ENCODE results near the gene SMURF1.
A peak's percentile ranks its signal among the peaks of the same experiment; 100 is the strongest.
"Not testable (repeated sequence)": the region's sequence is repeated elsewhere in the genome, so short reads cannot be mapped to it uniquely, and the experiment has no call there.

Gene SMURF1

GRCh38 chr7:99173787-99174186 is 29.9 kb upstream of the SMURF1 start:
- DNase-seq (ENCODE audit: insufficient read length, low spot score) (no peak), FAIRE-seq (no peak)
- no peak for TF ChIP-seq TAF1 (IDR thresholded peaks at IDR 0.05; ENCODE audit: low read depth, low read length)
- TF ChIP-seq POLR2AphosphoS5 (IDR thresholded peaks at IDR 0.05; ENCODE audit: low read depth, low read length), result no peak
- no peak for TF ChIP-seq SPI1 (IDR thresholded peaks at IDR 0.05; ENCODE audit: low read depth, low read length)

GRCh38 chr7:99171731-99172130 is 27.8 kb upstream of the SMURF1 start:
- FAIRE-seq, result no peak
- DNase-seq (ENCODE audit: insufficient read length, low spot score), result no peak

GRCh38 chr7:99170730-99171074 is 26.8 kb upstream of the SMURF1 start:
- DNase-seq (ENCODE audit: insufficient read length, low spot score), result no peak
- FAIRE-seq, result no peak
- TF ChIP-seq POLR2AphosphoS5 (IDR thresholded peaks at IDR 0.05; ENCODE audit: low read depth, low read length) (no peak), TAF1 (IDR thresholded peaks at IDR 0.05; ENCODE audit: low read depth, low read length) (no peak), SPI1 (IDR thresholded peaks at IDR 0.05; ENCODE audit: low read depth, low read length) (no peak), POU2F2 (IDR thresholded peaks at IDR 0.05; ENCODE audit: low read depth, low read length) (no peak), POLR2A (IDR thresholded peaks at IDR 0.05; ENCODE audit: low read depth, low read length) (no peak), PAX5 (IDR thresholded peaks at IDR 0.05; ENCODE audit: insufficient read depth, low read length, severe bottlenecking) (no peak)

More at GRCh38 chr7:99171731-99172130, 27.8 kb upstream of the SMURF1 start:
- TF ChIP-seq PAX5 (IDR thresholded peaks at IDR 0.05; ENCODE audit: insufficient read depth, low read length, severe bottlenecking), result no peak
- no peak for TF ChIP-seq POLR2AphosphoS5 (IDR thresholded peaks at IDR 0.05; ENCODE audit: low read depth, low read length)
- no peak for TF ChIP-seq SPI1 (IDR thresholded peaks at IDR 0.05; ENCODE audit: low read depth, low read length)
- no peak for TF ChIP-seq POLR2A (IDR thresholded peaks at IDR 0.05; ENCODE audit: low read depth, low read length)
- TF ChIP-seq POU2F2 (IDR thresholded peaks at IDR 0.05; ENCODE audit: low read depth, low read length), result no peak
- no peak for TF ChIP-seq TAF1 (IDR thresholded peaks at IDR 0.05; ENCODE audit: low read depth, low read length)

GRCh38 chr7:99170065-99170729 is 26.3 kb upstream of the SMURF1 start:
- no peak for FAIRE-seq
- TF ChIP-seq POLR2AphosphoS5 (IDR thresholded peaks at IDR 0.05; ENCODE audit: low read depth, low read length), result no peak
- TF ChIP-seq PAX5 (IDR thresholded peaks at IDR 0.05; ENCODE audit: insufficient read depth, low read length, severe bottlenecking), result no peak
- no peak for TF ChIP-seq POU2F2 (IDR thresholded peaks at IDR 0.05; ENCODE audit: low read depth, low read length)
- no peak for TF ChIP-seq TAF1 (IDR thresholded peaks at IDR 0.05; ENCODE audit: low read depth, low read length)
- TF ChIP-seq SPI1 (IDR thresholded peaks at IDR 0.05; ENCODE audit: low read depth, low read length), result no peak
- TF ChIP-seq POLR2A (IDR thresholded peaks at IDR 0.05; ENCODE audit: low read depth, low read length), result no peak
- DNase-seq (ENCODE audit: insufficient read length, low spot score), result no peak

GRCh38 chr7:99167072-99167471 is 23.2 kb upstream of the SMURF1 start:
- TF ChIP-seq POLR2AphosphoS5 (IDR thresholded peaks at IDR 0.05; ENCODE audit: low read depth, low read length) (no peak), SPI1 (IDR thresholded peaks at IDR 0.05; ENCODE audit: low read depth, low read length) (no peak), POU2F2 (IDR thresholded peaks at IDR 0.05; ENCODE audit: low read depth, low read length) (no peak), POLR2A (IDR thresholded peaks at IDR 0.05; ENCODE audit: low read depth, low read length) (no peak), PAX5 (IDR thresholded peaks at IDR 0.05; ENCODE audit: insufficient read depth, low read length, severe bottlenecking) (no peak), TAF1 (IDR thresholded peaks at IDR 0.05; ENCODE audit: low read depth, low read length) (no peak)
- no peak for FAIRE-seq
- no peak for DNase-seq (ENCODE audit: insufficient read length, low spot score)

GRCh38 chr7:99165816-99166215 is 21.9 kb upstream of the SMURF1 start:
- DNase-seq (ENCODE audit: insufficient read length, low spot score) (no peak), FAIRE-seq (no peak)
- TF ChIP-seq POLR2A (IDR thresholded peaks at IDR 0.05; ENCODE audit: low read depth, low read length) (no peak), POLR2AphosphoS5 (IDR thresholded peaks at IDR 0.05; ENCODE audit: low read depth, low read length) (no peak), PAX5 (IDR thresholded peaks at IDR 0.05; ENCODE audit: insufficient read depth, low read length, severe bottlenecking) (no peak), POU2F2 (IDR thresholded peaks at IDR 0.05; ENCODE audit: low read depth, low read length) (no peak), SPI1 (IDR thresholded peaks at IDR 0.05; ENCODE audit: low read depth, low read length) (no peak), TAF1 (IDR thresholded peaks at IDR 0.05; ENCODE audit: low read depth, low read length) (no peak)

GRCh38 chr7:99163669-99164068 is 19.8 kb upstream of the SMURF1 start:
- not testable (repeated sequence) for DNase-seq (ENCODE audit: insufficient read length, low spot score); FAIRE-seq

GRCh38 chr7:99156649-99157048 is 12.7 kb upstream of the SMURF1 start:
- no peak for DNase-seq (ENCODE audit: insufficient read length, low spot score)
- no peak for FAIRE-seq
- no peak for TF ChIP-seq POLR2A (IDR thresholded peaks at IDR 0.05; ENCODE audit: low read depth, low read length)
- no peak for TF ChIP-seq SPI1 (IDR thresholded peaks at IDR 0.05; ENCODE audit: low read depth, low read length)
- no peak for TF ChIP-seq TAF1 (IDR thresholded peaks at IDR 0.05; ENCODE audit: low read depth, low read length)
- no peak for TF ChIP-seq PAX5 (IDR thresholded peaks at IDR 0.05; ENCODE audit: insufficient read depth, low read length, severe bottlenecking)
- no peak for TF ChIP-seq POLR2AphosphoS5 (IDR thresholded peaks at IDR 0.05; ENCODE audit: low read depth, low read length)
- TF ChIP-seq POU2F2 (IDR thresholded peaks at IDR 0.05; ENCODE audit: low read depth, low read length), result no peak

GRCh38 chr7:99155211-99155610 is 11.3 kb upstream of the SMURF1 start:
- FAIRE-seq (no peak), DNase-seq (ENCODE audit: insufficient read length, low spot score) (no peak)
- TF ChIP-seq SPI1 (IDR thresholded peaks at IDR 0.05; ENCODE audit: low read depth, low read length) (peak; percentile 27; the same call in 1 of the 2 replicates), POU2F2 (IDR thresholded peaks at IDR 0.05; ENCODE audit: low read depth, low read length) (no peak), TAF1 (IDR thresholded peaks at IDR 0.05; ENCODE audit: low read depth, low read length) (no peak), PAX5 (IDR thresholded peaks at IDR 0.05; ENCODE audit: insufficient read depth, low read length, severe bottlenecking) (no peak), POLR2AphosphoS5 (IDR thresholded peaks at IDR 0.05; ENCODE audit: low read depth, low read length) (no peak)

GRCh38 chr7:99146979-99147378 is 3.1 kb upstream of the SMURF1 start:
- FAIRE-seq, result no peak
- TF ChIP-seq SPI1 (IDR thresholded peaks at IDR 0.05; ENCODE audit: low read depth, low read length) (no peak), POU2F2 (IDR thresholded peaks at IDR 0.05; ENCODE audit: low read depth, low read length) (no peak), TAF1 (IDR thresholded peaks at IDR 0.05; ENCODE audit: low read depth, low read length) (no peak), PAX5 (IDR thresholded peaks at IDR 0.05; ENCODE audit: insufficient read depth, low read length, severe bottlenecking) (no peak), POLR2AphosphoS5 (IDR thresholded peaks at IDR 0.05; ENCODE audit: low read depth, low read length) (no peak), POLR2A (IDR thresholded peaks at IDR 0.05; ENCODE audit: low read depth, low read length) (no peak)
- DNase-seq (ENCODE audit: insufficient read length, low spot score), result no peak

Measured in GM12891 (cell line).